BE2C (cell line): ENCODE data around the gene RIMS4.

ENCODE experiments used
- DNase-seq: peaks from one replicate; pipeline ENCODE4 v3.0.0-alpha.2; 2020
- H3K27me3 ChIP-seq: fragments of 250-450 bp; sonication (Bioruptor Pico); 2 replicates; pipeline ENCODE4 v1.5.1; 2020; ENCODE audit warnings: mild to moderate bottlenecking
- H3K36me3 ChIP-seq: fragments of 250-450 bp; sonication (Bioruptor Pico); 2 replicates; pipeline ENCODE4 v1.5.1; 2020; ENCODE audit warnings: mild to moderate bottlenecking
- H3K4me1 ChIP-seq: fragments of 250-450 bp; sonication (Bioruptor Pico); 2 replicates; pipeline ENCODE4 v1.5.1; 2020
- H3K4me3 ChIP-seq: 2 replicates; pipeline ENCODE4 v1.5.1; 2011; ENCODE audit warnings: low read depth, low read length
- H3K9me3 ChIP-seq: fragments of 250-450 bp; sonication (Bioruptor Pico); 2 replicates; pipeline ENCODE4 v1.5.1; 2020
- CTCF ChIP-seq: IDR thresholded peaks from 2 replicates; pipeline ENCODE4 v1.5.1; 2012; ENCODE audit warnings: mild to moderate bottlenecking, low read depth, low read length

The RIMS4 gene

DNA sequence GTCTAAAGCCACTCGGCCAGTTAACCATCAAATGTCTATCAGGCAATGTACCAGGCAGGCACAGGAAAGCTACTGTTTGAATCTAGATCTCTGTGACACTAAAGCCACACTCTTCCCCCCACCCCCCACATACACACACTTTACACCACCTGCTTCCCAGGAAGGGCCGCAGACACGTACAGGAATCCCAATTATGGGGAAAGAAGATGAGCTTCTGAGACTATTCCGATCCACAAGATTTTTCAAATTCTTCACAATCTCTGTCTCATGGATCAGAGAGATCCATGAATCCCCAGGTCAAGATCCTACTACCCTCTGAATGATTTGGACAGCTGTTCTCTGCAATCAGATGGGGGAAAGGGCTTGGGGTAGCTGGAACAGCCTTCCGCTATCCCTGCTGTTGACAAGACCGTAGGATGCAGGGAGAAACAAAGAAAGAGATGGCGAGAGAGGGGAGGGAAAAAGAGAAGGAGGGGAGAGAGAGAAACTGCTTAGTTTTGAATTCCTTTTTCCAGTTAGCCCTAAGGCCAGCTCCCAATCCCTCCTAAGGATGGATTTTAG, 25.4 kb upstream of the RIMS4 start:
- TF ChIP-seq CTCF: no peak
- peaks cover 4% of the 10 kb centered on the region for H3K4me1 ChIP-seq
- H3K9me3 ChIP-seq: peaks cover under 1% of the 10 kb centered on the region; the same call in 1 of the 2 replicates
- H3K36me3 ChIP-seq: no peaks in the 10 kb centered on the region
- no peak for DNase-seq
- no peaks in the 10 kb centered on the region for H3K27me3 ChIP-seq
- no peak overlapping the region for H3K4me3 ChIP-seq

DNA sequence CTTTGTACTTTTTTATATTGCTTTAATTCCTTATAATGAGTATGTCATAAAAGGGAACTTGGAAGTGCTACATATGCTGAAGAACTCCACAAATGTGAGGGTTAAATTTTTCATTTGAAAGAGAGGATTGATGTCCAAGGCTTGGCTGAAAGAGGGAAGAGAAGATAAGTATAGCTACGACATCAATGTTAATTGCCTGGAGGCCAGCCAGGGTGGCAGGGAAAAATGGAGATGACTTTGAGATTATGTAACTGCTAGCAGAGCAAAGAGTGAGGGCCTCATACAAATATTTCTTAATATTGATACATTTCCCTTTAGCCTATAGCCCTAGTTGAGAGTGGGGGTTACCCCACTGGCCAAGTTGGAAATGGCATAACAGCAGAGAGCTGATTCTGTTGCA, 24.8 kb upstream of the RIMS4 start:
- DNase-seq: no peak
- no peak overlapping the region for H3K4me3 ChIP-seq
- no peaks in the 10 kb centered on the region for H3K36me3 ChIP-seq
- no peaks in the 10 kb centered on the region for H3K27me3 ChIP-seq
- peaks cover 4% of the 10 kb centered on the region for H3K4me1 ChIP-seq
- no peak for TF ChIP-seq CTCF
- peaks cover 3% of the 10 kb centered on the region; the same call in 1 of the 2 replicates for H3K9me3 ChIP-seq

DNA sequence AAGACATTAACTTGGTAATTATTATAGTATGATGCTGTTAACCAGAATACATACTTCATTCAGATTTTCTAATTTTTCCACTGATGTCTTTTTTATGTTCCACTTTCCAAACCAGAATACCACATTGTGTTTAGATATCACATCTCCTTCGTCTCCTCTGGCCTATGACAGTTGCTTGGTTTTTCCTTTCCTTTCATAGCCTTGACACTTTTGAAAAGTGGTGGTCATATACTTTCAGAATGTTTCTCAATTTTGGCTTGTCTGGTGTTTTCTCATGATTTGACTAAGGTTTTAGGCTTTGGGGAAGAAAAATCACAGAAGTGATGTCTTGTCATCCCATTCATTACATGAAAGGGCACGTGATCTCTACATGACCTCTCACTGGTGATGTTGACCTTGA, 24.3 kb upstream of the RIMS4 start:
- H3K4me1 ChIP-seq: peaks cover 4% of the 10 kb centered on the region
- H3K27me3 ChIP-seq: no peaks in the 10 kb centered on the region
- no peak for DNase-seq
- no peak overlapping the region for H3K4me3 ChIP-seq
- peaks cover 3% of the 10 kb centered on the region; the same call in 1 of the 2 replicates for H3K9me3 ChIP-seq
- H3K36me3 ChIP-seq: no peaks in the 10 kb centered on the region
- TF ChIP-seq CTCF: no peak

GRCh38 chr20:44833437-44833836, 23.1 kb upstream of the RIMS4 start:
- no peak for DNase-seq
- Histone ChIP-seq H3K36me3 (no peaks in the 10 kb centered on the region), H3K27me3 (no peaks in the 10 kb centered on the region), H3K4me1 (peaks cover 4% of the 10 kb centered on the region), H3K9me3 (peaks cover 3% of the 10 kb centered on the region; the same call in 1 of the 2 replicates), H3K4me3 (no peak overlapping the region)
- TF ChIP-seq CTCF: no peak

GRCh38 chr20:44832724-44833123, 22.4 kb upstream of the RIMS4 start:
- H3K27me3 ChIP-seq: no peaks in the 10 kb centered on the region
- H3K9me3 ChIP-seq: peaks cover 3% of the 10 kb centered on the region; the same call in 1 of the 2 replicates
- H3K4me3 ChIP-seq: no peak overlapping the region
- H3K36me3 ChIP-seq: no peaks in the 10 kb centered on the region
- H3K4me1 ChIP-seq: peaks cover 4% of the 10 kb centered on the region
- DNase-seq: peak; percentile 87
- no peak for TF ChIP-seq CTCF

- H3K27me3 ChIP-seq: no peaks in the 10 kb centered on the region
Measured at GRCh38 chr20:44830995-44831394, 20.6 kb upstream of the RIMS4 start.

More at GRCh38 chr20:44830995-44831394, 20.6 kb upstream of the RIMS4 start:
- H3K9me3 ChIP-seq: peaks cover 3% of the 10 kb centered on the region; the same call in 1 of the 2 replicates
- no peak overlapping the region for H3K4me3 ChIP-seq
- no peak for TF ChIP-seq CTCF
- no peak for DNase-seq
- H3K4me1 ChIP-seq: peaks cover 4% of the 10 kb centered on the region
- no peaks in the 10 kb centered on the region for H3K36me3 ChIP-seq
